Ureter (tissue), 1 donor: Measurements from ENCODE around the gene HS2ST1. TPM values are rescaled to one million over a fixed set of nuclear protein-coding genes. Genes with fewer than 3 reads are reported as not detected.
A peak's percentile ranks its signal among the peaks of the same experiment; 100 is the strongest.
"Not testable (repeated sequence)": the region's sequence is repeated elsewhere in the genome, so short reads cannot be mapped to it uniquely, and the experiment has no call there.

ENCODE experiments used
- DNase-seq: peaks from one replicate; pipeline ENCODE4 v3.0.0-alpha.2; 2020; ENCODE audit warnings: low spot score
- total RNA-seq: library from RNA; stranded (reverse); gene quantifications from one replicate; pipeline ENCODE4 v1.2.4, GENCODE V29; 2023
- donor health status: DM: yes; HTN: yes; CAD: no.

HS2ST1 gene
- 25.6 TPM for total RNA-seq

DNA sequence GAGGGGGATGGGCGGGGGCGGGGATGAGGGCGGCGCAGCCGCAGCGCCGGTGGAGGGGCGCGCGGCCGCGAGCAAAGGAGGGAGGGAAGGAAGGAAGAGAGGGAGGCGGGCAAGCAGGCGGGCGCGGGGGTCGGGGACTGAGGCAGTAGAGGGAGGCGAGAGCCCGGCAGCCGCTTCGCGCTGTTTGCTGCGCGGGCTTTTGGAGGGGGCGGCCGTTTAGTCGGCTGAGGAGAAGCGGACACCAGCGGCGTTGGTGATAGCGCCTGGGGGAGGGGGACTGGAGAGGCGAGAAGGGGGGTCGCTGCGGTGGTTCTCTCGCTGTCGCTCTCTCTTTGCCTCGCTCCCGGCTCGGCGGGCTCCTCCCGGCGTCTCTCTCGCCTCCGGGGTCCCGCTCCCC, at the start of gene HS2ST1:
HS2ST1 (plus strand) TSS at position 35 of the 397 bp plus-strand sequence.
- no peak for DNase-seq

DNA sequence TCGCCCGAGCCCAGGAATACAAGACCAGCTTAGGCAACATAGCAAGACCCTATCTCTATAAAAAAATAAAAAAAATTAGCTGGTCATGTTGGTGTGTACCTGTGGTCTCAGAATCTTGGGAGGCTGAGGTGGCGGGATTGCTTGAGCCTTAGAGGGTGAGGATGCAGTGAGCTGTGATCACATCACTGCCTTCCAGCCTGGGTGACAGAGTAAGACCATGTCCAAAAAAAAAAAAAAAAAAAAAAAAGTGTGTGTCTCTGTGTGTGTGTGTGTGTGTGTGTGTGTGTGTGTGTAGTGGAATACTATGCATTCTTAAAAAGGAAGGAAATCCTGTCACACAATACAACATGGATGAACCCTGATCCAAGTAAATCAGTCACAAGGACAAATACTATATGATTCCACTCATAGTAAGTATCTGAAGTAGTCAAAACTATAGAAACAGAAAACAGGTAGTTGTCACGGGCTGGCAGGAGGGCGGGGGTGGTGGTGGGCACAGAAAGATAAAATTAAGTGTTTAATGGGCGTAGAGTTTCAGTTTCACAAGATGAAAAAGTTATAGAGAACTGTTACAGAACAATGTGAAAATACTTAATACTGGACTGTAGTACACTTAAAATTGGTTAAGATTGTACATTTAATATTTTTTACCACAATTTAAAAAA, 48.3 kb upstream of the HS2ST1 start:
- DNase-seq, result no peak

DNA sequence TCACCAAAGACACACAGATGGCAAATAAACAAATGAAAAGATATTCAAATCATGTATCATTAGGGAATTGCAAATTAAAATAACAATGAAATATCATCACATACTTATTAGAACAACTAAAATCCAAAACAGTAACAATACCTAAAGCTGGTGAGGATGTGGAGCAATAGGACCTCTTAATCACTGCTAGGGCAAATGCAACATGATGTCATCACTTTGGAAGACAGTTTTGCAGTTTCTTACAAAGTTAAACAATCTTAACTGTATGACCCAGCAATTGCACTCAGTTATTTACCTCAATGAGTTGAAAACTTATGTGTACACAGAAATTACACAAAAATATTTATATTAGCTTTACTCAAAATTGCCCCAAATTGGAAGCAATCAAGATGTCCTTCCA, 47.8 kb upstream of the HS2ST1 start:
- no peak for DNase-seq

DNA sequence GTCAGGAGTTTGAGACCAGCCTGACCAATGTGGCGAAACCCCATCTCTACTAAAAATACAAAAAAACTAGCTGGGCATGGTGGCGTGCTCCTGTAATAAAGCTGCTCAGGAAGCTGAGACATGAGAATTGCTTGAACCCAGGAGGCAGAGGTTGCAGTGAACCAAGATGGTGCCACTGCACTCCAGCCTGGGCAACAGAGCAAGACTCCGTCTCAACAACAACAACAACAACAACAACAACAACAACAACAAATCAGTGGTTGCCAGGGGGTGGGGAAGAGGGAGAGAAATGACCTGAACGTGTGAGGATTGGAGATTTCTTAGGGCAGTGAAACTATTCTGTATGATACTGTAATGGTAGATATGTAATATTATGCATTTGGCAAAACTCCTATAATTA, 47.2 kb upstream of the HS2ST1 start:
- DNase-seq, result not testable (repeated sequence)

DNA sequence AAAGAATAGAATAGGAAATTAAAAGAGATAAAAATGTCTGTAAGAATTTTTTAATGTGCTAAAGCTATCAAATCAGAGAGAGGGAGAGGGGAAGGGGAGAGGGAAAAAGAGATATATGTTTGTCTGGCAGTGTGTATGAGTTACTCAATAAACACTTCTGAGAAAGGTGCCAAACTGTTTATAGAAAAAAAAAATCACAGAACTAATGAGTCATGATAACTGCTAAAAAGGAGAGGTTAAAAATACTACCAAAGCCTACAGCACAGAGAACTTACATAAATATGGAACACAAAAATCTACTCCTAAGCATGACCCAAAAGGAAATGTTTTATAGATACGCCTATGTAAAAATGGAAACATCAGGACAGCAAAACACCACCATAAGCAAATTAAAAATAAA, 46.0 kb upstream of the HS2ST1 start:
- no peak for DNase-seq

DNA sequence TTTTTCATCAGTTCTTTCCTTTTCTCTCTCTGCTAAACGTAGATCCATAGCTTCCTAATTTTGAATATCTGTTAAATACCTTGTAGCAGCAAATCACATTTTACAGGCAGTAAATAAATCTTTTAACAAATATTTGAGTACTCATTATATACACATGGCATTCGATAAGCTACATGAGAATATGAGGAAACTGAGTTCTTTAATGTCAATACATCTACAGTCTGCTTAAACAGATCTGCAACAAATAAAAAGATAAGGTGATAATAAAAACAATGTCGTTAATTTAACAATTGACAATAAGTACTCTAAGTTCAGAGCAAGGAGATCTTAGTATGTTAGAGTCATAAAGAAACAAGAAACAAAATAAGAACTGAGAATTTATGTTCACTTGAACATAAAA, 43.4 kb upstream of the HS2ST1 start:
- no peak for DNase-seq

DNA sequence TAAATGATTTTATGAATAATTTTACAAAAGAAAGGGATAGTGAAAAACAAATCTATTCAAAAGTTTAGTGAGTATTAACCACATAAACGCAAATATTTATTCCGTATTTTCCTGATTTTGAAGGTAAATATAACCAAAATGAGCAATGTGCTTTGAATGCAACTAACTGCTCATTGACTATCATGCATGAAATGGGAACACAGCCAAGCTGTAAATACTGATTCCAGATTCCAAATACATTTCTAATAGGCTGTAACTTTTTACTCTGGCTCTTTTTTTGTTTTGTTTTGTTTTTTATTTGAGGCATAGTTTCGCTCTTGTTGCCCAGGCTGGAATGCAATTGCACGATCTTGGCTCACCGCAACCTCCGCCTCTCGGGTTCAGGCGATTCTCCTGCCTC, 42.3 kb upstream of the HS2ST1 start:
- DNase-seq, result no peak

DNA sequence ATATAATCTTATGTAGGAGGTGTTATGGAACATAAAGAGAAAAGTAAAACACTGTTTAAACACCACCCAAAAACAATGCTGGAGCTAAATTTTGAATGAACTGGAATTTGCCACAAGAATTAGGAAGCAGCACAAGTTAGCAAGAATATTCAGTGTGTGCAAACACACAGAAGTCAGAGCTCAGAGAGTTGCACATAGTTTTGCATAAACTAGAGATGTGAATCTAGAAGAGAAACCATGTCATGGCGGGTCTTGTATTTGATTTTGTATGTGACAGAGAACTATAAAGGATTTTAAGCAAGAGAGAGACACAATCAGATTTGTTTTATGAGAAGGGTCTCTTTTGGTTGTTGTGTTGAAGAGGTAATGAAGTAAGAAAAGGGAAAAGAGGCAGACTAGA, 38.7 kb upstream of the HS2ST1 start:
- DNase-seq, result no peak

DNA sequence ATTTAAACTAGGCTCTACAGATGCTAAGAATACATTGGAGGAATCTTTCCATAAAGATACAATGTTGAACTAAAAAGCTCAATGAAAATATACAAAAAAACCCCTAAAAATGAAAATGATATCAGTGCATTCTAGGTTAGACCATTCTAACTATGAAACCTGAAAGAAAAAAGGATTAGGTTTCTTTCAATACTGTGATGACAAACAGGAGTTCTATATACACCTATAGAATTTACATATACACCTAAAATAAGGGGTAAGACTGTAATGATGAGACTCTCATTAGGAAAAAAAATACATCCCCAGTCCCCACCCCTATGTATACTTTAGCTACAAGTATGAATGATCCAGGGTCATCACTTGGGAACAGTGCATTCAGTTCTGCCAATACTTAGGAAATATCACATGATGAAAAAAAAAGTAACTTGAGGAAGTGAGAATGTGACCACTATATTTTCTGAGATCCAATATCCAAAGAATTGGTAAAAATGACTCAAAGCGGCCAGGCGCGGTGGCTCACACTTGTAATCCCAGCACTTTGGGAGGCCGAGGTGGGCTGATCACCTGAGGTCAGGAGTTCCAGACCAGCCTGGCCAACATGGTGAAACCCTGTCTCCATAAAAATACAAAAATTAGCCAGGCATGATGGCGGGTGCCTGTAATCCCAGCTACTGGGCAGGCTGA, 26.8 kb upstream of the HS2ST1 start:
- no peak for DNase-seq

DNA sequence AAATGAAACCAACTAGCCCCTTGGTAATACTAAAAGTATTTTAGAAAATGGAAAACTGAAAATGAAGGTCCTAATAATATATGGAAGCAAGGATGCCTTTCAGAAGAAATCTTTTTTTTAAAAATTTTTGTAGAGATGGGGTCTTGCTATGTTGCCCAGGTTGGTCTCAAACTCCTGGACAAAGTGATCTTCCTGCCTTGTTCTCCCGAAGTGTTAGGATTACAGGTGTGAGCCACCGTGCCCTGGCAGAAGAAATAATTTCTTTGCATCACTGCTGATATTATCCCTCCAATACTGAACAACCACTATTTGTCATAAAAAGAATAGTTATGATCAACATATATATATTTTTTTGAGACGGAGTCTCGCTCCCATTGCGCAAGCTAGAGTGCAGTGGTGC, 26.1 kb upstream of the HS2ST1 start:
- no peak for DNase-seq

DNA sequence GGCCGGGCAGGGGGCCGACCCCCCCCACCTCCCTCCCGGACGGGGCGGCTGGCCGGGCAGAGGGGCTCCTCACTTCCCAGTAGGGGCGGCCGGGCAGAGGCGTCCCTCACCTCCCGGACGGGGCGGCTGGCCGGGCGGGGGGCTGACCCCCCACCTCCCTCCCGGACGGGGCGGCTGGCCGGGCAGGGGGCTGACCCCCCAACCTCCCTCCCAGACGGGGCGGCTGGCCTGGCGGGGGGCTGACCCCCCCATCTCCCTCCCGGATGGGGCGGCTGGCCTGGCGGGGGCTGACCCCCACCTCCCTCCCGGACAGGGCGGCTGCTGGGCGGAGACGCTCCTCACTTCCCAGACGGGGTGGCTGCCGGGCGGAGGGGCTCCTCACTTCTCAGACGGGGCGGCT, 15.0 kb upstream of the HS2ST1 start:
- DNase-seq, result not testable (repeated sequence)

DNA sequence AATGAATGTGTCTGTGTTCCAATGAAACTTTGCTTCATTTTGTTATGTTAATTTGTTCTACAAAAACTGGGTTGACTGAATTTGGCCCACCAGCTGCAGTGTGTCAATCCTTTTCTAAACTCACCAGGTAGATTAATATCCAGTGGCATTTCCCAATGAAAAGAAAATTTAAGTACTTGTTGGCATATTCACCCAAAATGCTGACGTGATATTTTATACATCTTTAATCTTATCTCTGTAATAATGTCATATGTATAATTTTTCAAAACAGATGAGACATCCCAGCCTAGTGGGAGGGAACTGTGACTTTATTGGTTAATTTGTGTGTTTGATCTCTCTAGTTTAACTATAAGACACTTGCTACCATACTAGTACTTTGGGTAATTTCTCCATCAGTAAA, 8.6 kb upstream of the HS2ST1 start:
- no peak for DNase-seq

DNA sequence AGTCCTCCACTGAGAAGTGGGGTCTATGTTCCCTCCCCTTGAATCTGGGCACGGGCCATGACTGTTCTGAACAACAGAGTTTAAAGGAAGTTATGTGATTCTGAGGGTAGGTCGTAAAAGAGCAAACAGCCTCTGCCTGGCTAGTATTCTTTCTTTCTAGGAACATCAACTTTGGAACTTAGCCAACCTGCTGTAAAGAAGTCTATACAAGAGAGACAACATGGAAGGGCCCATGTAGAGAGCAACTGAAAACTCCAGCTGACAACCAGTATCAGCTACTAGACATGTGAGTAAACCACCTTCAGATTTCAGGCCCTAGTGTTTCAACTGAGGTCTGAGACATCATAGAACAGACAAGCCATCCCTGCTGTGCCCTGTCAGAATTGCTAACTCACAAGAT, 8.0 kb upstream of the HS2ST1 start:
- no peak for DNase-seq

DNA sequence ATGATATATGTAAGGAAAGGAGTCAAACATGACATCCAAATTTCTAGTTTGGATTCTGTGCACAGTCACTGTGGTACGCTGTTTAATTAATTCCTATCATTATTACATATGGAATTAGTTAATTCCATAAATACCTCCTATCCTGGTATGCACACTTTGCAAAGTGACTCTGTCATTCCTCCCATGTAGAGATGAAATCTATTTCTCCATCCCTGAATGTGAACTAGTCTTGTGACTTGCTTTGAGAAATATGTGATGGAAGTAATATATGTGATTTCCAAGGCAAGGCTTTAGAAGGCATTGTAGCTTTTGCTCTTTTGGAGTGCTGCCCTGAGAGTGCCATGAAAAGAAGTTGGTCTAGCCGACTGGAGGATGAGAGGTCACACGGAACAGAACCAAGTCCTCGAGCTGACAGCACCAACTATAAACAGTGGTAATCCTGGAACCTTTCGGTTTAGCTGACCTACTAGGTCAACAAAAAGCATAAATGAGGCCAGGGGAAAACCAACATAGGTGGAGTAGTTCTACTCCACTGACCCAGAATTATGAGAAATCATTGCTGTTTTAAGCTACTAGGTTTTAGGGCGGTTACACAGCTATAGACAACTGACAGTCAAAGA, 2.0 kb upstream of the HS2ST1 start:
- DNase-seq, result no peak

DNA sequence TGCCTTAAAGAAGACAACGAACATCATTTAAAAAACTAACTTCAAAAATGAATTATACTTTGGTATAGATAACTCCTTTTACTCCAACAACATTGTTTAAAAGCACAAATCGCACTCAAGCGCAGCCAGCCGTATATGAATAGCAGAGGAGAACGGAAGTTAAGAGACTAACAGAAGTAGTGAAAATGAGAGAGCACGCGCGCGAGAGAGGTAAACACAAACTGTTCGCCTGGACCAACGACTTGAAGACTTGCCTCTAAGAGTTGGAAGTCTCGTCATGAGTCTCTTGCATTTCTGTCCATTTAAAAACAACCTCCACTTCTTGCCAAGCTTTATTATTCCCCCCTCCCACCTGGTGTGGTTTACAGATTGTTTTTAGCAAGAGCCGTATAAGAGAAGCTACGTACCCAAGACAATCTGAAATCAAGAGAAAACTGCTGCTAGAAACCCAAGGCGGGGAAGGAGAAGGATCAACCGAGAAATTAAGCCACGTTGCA, 988 bp upstream of the HS2ST1 start:
- DNase-seq, result peak; percentile 46

DNA sequence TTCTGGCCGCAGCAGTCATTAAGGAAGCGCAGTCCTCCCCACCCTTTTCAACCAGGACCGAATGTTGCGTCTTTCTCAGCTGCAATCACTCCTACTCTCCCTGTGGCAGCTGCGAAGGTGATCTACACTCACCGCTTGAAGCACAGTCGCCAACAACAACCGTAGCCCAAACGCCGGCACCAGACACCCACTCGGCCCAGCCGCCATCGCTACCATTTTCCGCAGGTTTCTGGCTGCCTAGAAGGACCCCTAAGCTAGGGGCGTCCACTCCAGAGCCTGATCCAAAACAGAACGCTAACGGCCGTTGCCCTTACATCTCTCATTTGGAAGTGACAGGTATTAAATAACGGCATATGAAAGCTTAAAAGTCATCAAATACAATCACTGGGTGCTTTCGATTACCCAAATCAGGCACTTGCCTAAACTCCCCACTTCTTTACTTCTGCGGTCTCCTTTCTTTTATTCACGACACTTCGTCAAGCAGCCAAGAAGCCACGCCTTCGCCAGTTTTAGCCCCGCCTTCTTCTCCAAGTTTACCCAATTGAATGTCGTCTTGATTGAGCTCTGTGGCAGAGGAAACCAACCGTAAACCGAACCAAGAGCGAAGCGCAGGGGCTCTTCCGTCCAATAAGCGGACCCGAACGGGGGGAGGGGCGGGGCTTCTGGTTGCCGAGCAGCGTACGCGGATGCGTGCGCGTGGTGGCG, 387 bp upstream of the HS2ST1 start, which contains the start of gene SELENOF:
SELENOF (minus strand) TSS at position 231 of the 705 bp plus-strand sequence; CDS start at position 216, 15 bp downstream.
- DNase-seq, result peak; percentile 99

DNA sequence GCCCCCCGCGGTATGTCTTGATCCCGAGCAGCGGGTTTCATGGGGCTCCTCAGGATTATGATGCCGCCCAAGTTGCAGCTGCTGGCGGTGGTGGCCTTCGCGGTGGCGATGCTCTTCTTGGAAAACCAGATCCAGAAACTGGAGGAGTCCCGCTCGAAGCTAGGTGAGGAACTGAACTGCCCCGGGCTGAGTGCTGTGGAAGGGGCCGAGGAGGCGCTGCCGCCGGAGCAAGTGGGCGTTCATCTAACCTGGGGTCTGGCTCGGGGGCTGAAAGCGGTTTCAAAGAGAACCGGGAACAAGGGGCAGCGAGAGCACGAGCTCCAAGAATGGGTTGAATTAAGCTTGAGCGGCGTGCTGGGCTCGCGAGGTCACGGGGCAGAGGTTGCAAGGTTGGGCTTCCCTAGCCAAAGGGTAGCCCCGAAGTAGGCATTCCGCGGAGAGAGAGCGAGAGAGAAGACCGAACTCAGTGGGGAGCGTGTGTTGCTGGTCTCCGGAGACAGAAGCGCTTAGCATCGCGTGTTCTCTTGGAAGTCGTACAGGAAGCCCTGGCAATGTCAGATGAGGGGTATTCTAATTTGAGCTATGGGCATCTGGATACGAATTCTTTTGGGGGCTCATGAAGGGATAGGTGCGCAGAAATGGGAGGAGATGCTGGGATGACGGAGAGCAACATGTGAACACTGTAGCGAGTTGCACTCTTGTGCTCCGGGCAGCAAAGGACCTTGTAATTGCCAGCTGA, 732 bp downstream of the HS2ST1 start:
- peak; percentile 60 for DNase-seq

DNA sequence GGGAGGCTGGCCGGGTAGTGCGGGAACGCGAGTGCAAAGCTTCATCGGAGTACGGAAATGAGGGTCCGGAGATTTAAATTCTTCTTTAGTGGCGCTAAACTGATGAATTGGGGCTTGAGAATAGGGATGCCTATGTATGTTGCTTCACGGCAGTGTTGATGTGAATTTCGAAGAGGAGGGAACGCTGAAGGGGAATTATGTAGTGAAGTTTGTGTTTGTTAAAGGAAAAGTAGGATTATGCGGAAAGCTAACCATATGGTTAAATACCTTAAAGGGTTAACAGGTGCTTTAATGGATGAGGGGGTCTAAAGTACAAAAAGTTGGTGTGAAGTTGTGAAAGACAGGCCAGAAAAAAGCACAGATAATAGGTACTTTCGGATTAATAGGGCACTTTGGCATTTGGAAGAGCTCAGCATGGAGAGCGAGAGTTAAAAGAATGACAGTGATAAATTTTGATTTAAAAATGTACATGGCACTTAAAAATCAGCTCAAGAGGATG, 1.4 kb downstream of the HS2ST1 start:
- no peak for DNase-seq

DNA sequence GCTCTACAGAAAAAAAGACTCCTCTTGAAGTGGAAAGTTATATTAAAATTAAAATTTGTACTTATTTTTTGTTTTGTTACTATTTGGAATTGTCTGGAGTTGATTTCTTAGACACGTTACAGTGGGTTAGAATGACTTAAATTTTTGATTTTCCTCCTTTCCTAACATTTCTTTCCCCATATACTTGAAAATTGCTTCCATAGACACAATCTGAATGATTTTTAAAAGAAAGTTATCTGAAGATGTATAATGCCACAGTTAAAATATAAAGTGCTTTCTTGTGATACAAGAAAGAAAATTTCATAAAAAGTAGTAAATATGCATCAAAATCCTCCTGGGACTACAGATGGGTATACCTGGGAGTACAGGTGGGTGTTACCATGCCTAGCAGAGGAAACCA, 2.3 kb downstream of the HS2ST1 start:
- no peak for DNase-seq

DNA sequence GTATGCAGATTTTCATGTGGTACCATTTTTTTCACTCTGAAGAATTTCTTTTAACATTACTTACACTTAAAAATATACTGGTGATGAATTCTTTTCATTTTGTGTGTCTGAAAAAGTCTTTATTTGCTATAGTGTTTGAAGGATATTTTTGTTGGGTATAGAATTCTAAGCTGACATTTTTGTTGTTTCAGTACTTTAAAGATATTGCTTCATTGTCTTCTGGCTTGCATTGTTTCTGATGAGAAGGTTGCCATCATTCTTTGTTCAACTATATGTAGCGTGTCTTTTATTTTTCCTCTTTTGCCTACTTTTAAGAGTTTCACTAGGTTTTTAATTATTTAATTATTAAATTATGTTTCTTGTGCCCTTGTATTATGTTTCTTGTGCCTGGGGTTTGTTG, 8.0 kb downstream of the HS2ST1 start:
- no peak for DNase-seq

DNA sequence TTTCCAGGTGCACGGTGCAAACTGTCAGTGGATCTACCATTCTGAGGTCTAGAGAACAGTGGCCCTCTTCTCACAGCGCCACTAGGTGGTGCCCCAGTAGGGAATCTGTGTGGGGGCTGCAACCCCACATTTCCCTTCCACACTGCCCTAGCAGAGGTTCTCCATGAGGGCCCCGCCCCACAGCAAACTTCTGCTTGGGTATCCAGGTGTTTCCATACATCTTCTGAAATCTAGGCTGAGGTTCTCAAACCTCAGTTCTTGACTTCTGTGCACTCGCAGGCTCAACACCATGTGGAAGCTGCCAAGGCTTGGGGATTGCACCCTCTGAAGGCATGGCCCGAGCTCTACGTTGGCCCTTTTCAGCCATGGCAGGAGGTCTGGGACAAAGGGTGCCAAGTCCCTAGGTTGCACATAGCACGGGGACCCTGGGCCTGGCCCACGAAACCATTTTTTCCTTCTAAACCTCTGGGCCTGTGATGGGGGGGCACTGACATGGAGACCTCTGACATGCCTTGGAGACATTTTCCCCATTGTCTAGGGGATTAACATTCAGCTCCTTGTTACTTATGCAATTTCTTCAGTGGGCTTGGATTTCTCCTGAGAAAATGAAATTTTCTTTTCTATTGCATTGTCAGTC, 10.0 kb downstream of the HS2ST1 start:
- no peak for DNase-seq
